Placental epithelial cell (primary cell): ENCODE measurements around the gene CAMKK2. TPM values are rescaled to one million over a fixed set of nuclear protein-coding genes. Genes with fewer than 3 reads are reported as not detected.

ENCODE experiments used
- total RNA-seq: library from RNA; depleted of rRNA; stranded (reverse); fragments of >200 nt; gene quantifications from 2 replicates; pipeline ENCODE4 v1.2.3, GENCODE V29; 2012

CAMKK2 gene
- 16.5 and 17.4 TPM in 2 replicates for total RNA-seq

DNA sequence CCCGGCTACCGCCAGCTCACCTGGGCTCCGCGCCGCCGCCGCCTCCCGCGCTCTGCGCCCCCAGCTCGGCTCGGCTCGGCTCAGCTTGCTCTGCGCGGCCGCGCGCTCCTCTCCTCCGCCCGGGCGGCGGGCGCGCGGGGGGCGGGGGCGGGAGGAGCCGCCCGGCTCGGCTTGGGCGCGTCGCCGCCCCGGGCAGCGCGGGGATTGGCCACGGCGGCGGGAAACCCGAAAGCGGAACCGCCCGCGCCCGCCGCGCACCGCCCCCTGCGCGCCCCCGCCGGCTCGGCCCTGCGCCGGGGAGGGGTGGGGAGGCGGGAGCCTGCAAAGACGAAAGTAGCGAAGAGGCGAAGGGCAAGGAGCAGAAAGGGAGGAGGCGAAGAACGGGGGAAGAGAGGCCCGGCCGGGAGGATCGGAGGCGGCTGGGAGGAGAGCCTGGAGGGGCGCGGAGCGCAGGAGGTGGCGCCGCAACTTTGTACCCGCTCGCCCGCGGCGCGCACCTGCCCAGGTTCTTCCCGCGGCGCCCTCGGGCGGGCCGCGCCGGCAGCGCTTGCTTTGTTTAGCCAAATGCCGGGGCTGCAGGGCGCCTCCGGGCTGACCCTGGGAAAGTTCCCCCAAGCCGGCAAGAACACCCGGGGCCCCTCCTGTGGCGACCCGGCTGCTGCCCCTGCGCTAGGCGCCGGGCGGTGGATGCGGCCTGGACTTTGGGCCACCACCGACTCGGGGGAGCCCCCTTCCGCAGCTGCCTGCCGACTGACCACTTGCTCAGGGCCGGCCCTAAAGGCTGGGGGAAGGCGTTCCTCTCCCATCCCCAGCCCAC, at the start of gene CAMKK2:
CAMKK2 (minus strand) TSS at position 92 of the 817 bp plus-strand sequence. CDS start 22,183 bp downstream, outside the sequence.

DNA sequence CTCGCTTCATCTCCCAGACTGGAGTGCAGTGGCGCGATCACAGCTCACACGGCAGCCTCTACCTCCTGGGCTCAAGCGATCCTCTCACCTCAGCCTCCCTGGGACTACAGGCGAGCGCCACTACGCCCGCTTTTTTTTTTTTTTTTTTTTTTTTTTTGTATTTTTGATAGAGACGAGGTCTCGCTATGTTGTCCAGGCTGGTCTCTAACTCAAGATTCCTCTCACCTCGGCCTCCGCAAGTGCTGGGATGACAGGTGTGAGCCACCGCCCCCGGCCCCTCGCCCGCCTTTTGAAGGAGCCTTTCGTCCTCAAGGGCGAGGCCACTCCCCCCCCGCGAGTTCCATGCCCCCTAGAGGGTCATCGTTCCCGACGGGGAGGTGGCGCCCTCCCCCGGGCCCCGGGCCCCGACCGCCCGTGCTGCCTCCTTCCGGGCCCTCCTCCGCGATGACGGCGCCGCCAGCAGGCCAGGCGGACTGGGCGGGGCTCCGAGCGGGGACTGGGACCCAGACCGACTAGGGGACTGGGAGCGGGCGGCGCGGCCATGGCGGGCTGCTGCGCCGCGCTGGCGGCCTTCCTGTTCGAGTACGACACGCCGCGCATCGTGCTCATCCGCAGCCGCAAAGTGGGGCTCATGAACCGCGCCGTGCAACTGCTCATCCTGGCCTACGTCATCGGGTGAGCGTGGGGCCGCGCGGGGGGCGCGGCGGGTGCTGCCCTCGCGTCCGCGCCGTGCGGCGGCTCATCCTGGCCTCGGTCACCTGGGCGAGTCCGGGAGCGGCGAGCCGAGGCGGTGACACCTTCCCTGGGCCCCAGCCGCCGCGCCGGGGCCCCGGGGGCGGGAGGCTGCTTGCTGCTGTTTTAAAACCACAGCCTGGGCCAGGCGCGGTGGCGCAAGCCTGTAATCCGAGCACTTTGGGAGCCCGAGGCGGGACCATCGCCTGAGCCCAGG, 86.6 kb downstream of the CAMKK2 start, which contains the start of gene P2RX4:
P2RX4 (plus strand) TSS at position 506 of the 949 bp plus-strand sequence; CDS start at position 542, 36 bp downstream.

Other genes with a start within 250 kb of the CAMKK2 start
- gene P2RX7, start 163.8 kb downstream of the CAMKK2 start, total RNA-seq, result under 0.01 TPM in 1 of 2 replicates, not detected in the other
- gene P2RX4, start 86.6 kb downstream of the CAMKK2 start, total RNA-seq, result 9.4 and 15.8 TPM in 2 replicates
- 171 and 177 TPM in 2 replicates for gene ANAPC5, start 55.7 kb upstream of the CAMKK2 start, total RNA-seq
- gene RNF34, start 103.4 kb upstream of the CAMKK2 start, total RNA-seq, result 39.4 and 44.8 TPM in 2 replicates